HCT116 (cell line): Measurements from ENCODE around the gene FLNC. TPM values are rescaled to one million over a fixed set of nuclear protein-coding genes. Genes with fewer than 3 reads are reported as not detected.
A peak's percentile ranks its signal among the peaks of the same experiment; 100 is the strongest.

ENCODE experiments used
- ATAC-seq: fragments of 200-7000 bp; cut with Tn5 transposase; 2 replicates; pipeline ENCODE4 v1.9.1; 2020; ENCODE audit warnings: mild to moderate bottlenecking, moderate library complexity
- BruUV-seq: library from RNA; stranded (reverse); fragments of 400-500 nt; replicated peaks from 2 replicates; lab custom pipeline; 2021; lab: Mats Ljungman, UMichigan
- CTCF ChIA-PET: fragments of 300-600 bp; sonication (Branson Sonifier 250); formaldehyde crosslinking; loops from one replicate; lab custom pipeline; 2021; ENCODE audit warnings: antibody characterized with exemption; lab: Charles Lee
- POLR2A ChIA-PET: fragments of 300-600, 350-600 bp; sonication (Branson Sonifier 250); formaldehyde crosslinking; loops from one replicate; lab custom pipeline; 2021; ENCODE audit warnings: antibody characterized with exemption; lab: Charles Lee
- RAD21 ChIA-PET, 2 experiments: fragments of 300-600 bp; sonication (Branson Sonifier 250); formaldehyde crosslinking; loops; one replicate each; lab custom pipeline; 2023; ENCODE audit warnings: low total read pairs in 2 of 2; ENCODE audit not compliant: uncharacterized antibody in 2 of 2, unreplicated experiment in 2 of 2, low non-redundant PET in 1 of 2; lab: Charles Lee
- DNase-seq: peaks from one replicate; pipeline ENCODE4 v3.0.0-alpha.2; 2010; ENCODE audit warnings: low read depth, low spot score
- H2AFZ ChIP-seq: fragments of 200-600 bp; shearing (Covaris generic), sonication (generic); 2 replicates; pipeline ENCODE4 v1.6.1; 2017; ENCODE audit warnings: low read depth, mixed run types, mixed read lengths, antibody characterized with exemption, low read length; ENCODE audit not compliant: poor library complexity, severe bottlenecking
- H3K27ac ChIP-seq: 2 replicates; pipeline ENCODE4 v1.5.1; 2012; ENCODE audit warnings: low read depth, low read length
- H3K27me3 ChIP-seq: fragments of 200-600 bp; sonication (generic); 2 replicates; pipeline ENCODE4 v1.6.1; 2016; ENCODE audit warnings: mixed run types, low read length, mixed read lengths; ENCODE audit not compliant: insufficient read depth
- H3K36me3 ChIP-seq, 2 experiments: fragments of 200-500 bp in 1 of 2; fragments of 200-600 bp in 1 of 2; sonication (Bioruptor generic) in 1 of 2; sonication (generic) in 1 of 2; 2 replicates each; pipeline versions ENCODE4 v1.5.1 to v1.6.1; 2014 to 2016; ENCODE audit warnings: low read length in 2 of 2, inconsistent platforms in 1 of 2, mixed read lengths in 1 of 2, mixed run types in 1 of 2; ENCODE audit not compliant: insufficient read depth in 2 of 2, control insufficient read depth in 1 of 2
- H3K4me1 ChIP-seq, 2 experiments: fragments of 200-600 bp in 1 of 2; sonication (generic) in 1 of 2; 2 replicates each; pipeline versions ENCODE4 v1.5.1 to v1.6.1; 2012 to 2017; ENCODE audit warnings: low read length in 2 of 2, inconsistent platforms in 1 of 2, mild to moderate bottlenecking in 1 of 2, mixed read lengths in 1 of 2, mixed run types in 1 of 2, moderate library complexity in 1 of 2; ENCODE audit not compliant: insufficient read depth in 2 of 2, control insufficient read depth in 1 of 2
- H3K4me2 ChIP-seq: fragments of 200-600 bp; sonication (generic); 2 replicates; pipeline ENCODE4 v1.6.1; 2017; ENCODE audit warnings: mixed run types, low read length, mixed read lengths
- H3K4me3 ChIP-seq, 2 experiments: fragments of 200-600 bp in 1 of 2; sonication (generic) in 1 of 2; replicated peaks in 1 of 2; 2 replicates each; pipeline ENCODE4 v1.5.1; 2011 to 2016; ENCODE audit warnings: low read length in 2 of 2, control low read depth in 1 of 2, low read depth in 1 of 2, mild to moderate bottlenecking in 1 of 2, mixed read lengths in 1 of 2, mixed run types in 1 of 2
- H3K79me2 ChIP-seq: fragments of 200-600 bp; sonication (generic); 2 replicates; pipeline ENCODE4 v1.6.1; 2017; ENCODE audit warnings: mild to moderate bottlenecking, mixed run types, low read length, moderate library complexity, mixed read lengths; ENCODE audit not compliant: insufficient read depth
- H3K9ac ChIP-seq: fragments of 200-600 bp; sonication (generic); 2 replicates; pipeline ENCODE4 v1.6.1; 2016; ENCODE audit warnings: low read length, mixed read lengths
- H3K9me2 ChIP-seq: fragments of 200-600 bp; sonication (generic), shearing (Covaris generic); 2 replicates; pipeline ENCODE4 v1.6.1; 2017; ENCODE audit warnings: mixed run types, mild to moderate bottlenecking, moderate library complexity; ENCODE audit not compliant: insufficient read depth
- H3K9me3 ChIP-seq, 2 experiments: fragments of 200-500 bp in 1 of 2; fragments of 200-600 bp in 1 of 2; sonication (Bioruptor generic) in 1 of 2; sonication (generic) in 1 of 2; 2 replicates each; pipeline ENCODE4 v1.6.1; 2014 to 2017; ENCODE audit warnings: low read length in 2 of 2, mixed read lengths in 2 of 2, inconsistent platforms in 1 of 2, low read depth in 1 of 2, mild to moderate bottlenecking in 1 of 2, mixed run types in 1 of 2, moderate library complexity in 1 of 2; ENCODE audit not compliant: control insufficient read depth in 1 of 2, insufficient read depth in 1 of 2
- H4K20me1 ChIP-seq: fragments of 200-600 bp; sonication (generic), shearing (Covaris generic); 2 replicates; pipeline ENCODE4 v1.6.1; 2017; ENCODE audit warnings: mixed run types, mild to moderate bottlenecking, moderate library complexity; ENCODE audit not compliant: insufficient read depth
- ATF3 ChIP-seq: IDR thresholded peaks from 2 replicates; pipeline ENCODE4 v1.6.1; 2012
- CBX3 ChIP-seq: IDR thresholded peaks from 2 replicates; pipeline ENCODE4 v1.6.1; 2012; ENCODE audit warnings: low read depth
- CEBPB ChIP-seq: IDR thresholded peaks from 2 replicates; pipeline ENCODE4 v1.6.1; 2012; ENCODE audit warnings: low read depth
- EGR1 ChIP-seq: IDR thresholded peaks from 2 replicates; pipeline ENCODE4 v1.6.1; 2012; ENCODE audit warnings: low read depth
- JUND ChIP-seq: IDR thresholded peaks from 2 replicates; pipeline ENCODE4 v1.6.1; 2012
- MAX ChIP-seq: IDR thresholded peaks from 2 replicates; pipeline ENCODE4 v1.6.1; 2012
- POLR2A ChIP-seq: IDR thresholded peaks from 2 replicates; pipeline ENCODE4 v1.7.0; 2011; ENCODE audit warnings: borderline replicate concordance; ENCODE audit not compliant: insufficient read depth, insufficient read length; ENCODE audit errors: extremely low read depth
- RAD21 ChIP-seq: IDR thresholded peaks from 2 replicates; pipeline ENCODE4 v1.6.1; 2012; ENCODE audit warnings: low read depth, mild to moderate bottlenecking
- REST ChIP-seq: IDR thresholded peaks from 2 replicates; pipeline ENCODE4 v1.6.1; 2012; ENCODE audit warnings: low read depth
- SRF ChIP-seq: IDR thresholded peaks from 2 replicates; pipeline ENCODE4 v1.6.1; 2012; ENCODE audit warnings: low read depth
- YY1 ChIP-seq: IDR thresholded peaks from 2 replicates; pipeline ENCODE4 v1.6.1; 2011; ENCODE audit warnings: low read length, low read depth, moderate library complexity, mild to moderate bottlenecking; ENCODE audit not compliant: insufficient replicate concordance; ENCODE audit errors: extremely low read depth
- ZBTB33 ChIP-seq: IDR thresholded peaks from 2 replicates; pipeline ENCODE4 v1.6.1; 2011; ENCODE audit warnings: mild to moderate bottlenecking, low read length, moderate library complexity; ENCODE audit not compliant: insufficient replicate concordance; ENCODE audit errors: extremely low read depth
- intact Hi-C: fragments of 100-400 bp; cut with micrococcal nuclease; formaldehyde crosslinking; loops from 2 replicates; pipeline ENCODE4 v1.10.0; 2022
- total RNA-seq: library from RNA; stranded (reverse); gene quantifications from one replicate; pipeline ENCODE4 v1.2.1, GENCODE V29; 2021; ENCODE audit not compliant: unreplicated experiment

Gene FLNC
- total RNA-seq, 1 experiment from 2014 or later = 42.8 TPM

GRCh38 chr7:128831178-128831993 lies 1.2 kb downstream of the FLNC start:
- H3K9me3 ChIP-seq = no peaks in the 10 kb centered on the region
- peak overlapping the region; percentile 69 for H3K27ac ChIP-seq
- H3K79me2 ChIP-seq = peaks cover 18% of the 10 kb centered on the region; the same call in 1 of the 2 replicates
- TF ChIP-seq POLR2A (no peak), JUND (no peak), YY1 (no peak), SRF (no peak), RAD21 (no peak), ZBTB33 (no peak), CEBPB (no peak), ATF3 (no peak), MAX (no peak), CBX3 (no peak), EGR1 (no peak), REST (no peak)
- DNase-seq (no peak), ATAC-seq (0 out of 2 replicates have a peak, but pooled peaks have one; percentile 14)
- ChIA-PET POLR2A (interaction anchor here (1.4 kb wide), 1 partner anchor 93 kb away, joined by 3 read pairs; no protein-coding TSS in a partner anchor), CTCF (interaction anchor here (1.9 kb wide), 1 partner anchor 11 kb away, joined by 9 read pairs; no protein-coding TSS in a partner anchor), RAD21 (no interaction called here)
- H2AFZ ChIP-seq = no peak overlapping the region
- intact Hi-C loops = no loop called here
- H3K27me3 ChIP-seq = no peaks in the 10 kb centered on the region
- no TSS peak for BruUV-seq
- peak overlapping the region; percentile 68 for H3K9ac ChIP-seq
- H3K4me1 ChIP-seq = peaks cover 35 to 73% of the 10 kb centered on the region in 2 experiments
- H3K4me2 ChIP-seq = peak overlapping the region; percentile 92
- H3K36me3 ChIP-seq = 0 out of 4 replicates have a peak, but pooled peaks cover 0 to 3% of the 10 kb centered on the region in 2 experiments
- no peaks in the 10 kb centered on the region for H4K20me1 ChIP-seq
- no peaks in the 10 kb centered on the region for H3K9me2 ChIP-seq
- H3K4me3 ChIP-seq = peak overlapping the region; percentile 55 to 67
